Mucosa of rectum (tissue), 2 donors: ENCODE results near the gene PPP2R5B.

Source experiments
- H3K27ac ChIP-seq, 2 donors: one replicate each; pipeline ENCODE4 v1.7.0; 2013; ENCODE audit warnings: inconsistent platforms in 2 of 2, low read depth in 2 of 2, low read length in 2 of 2
- H3K27me3 ChIP-seq, 2 donors: one replicate each; pipeline ENCODE4 v1.7.0; 2013; ENCODE audit warnings: low read length in 2 of 2; ENCODE audit not compliant: control insufficient read depth in 2 of 2, insufficient read depth in 2 of 2
- H3K36me3 ChIP-seq, 2 donors: one replicate each; pipeline ENCODE4 v1.7.0; 2013; ENCODE audit warnings: low read length in 2 of 2; ENCODE audit not compliant: control insufficient read depth in 2 of 2, insufficient read depth in 2 of 2
- H3K4me1 ChIP-seq, 2 donors: one replicate each; pipeline ENCODE4 v1.7.0; 2013; ENCODE audit warnings: low read length in 2 of 2, mild to moderate bottlenecking in 1 of 2; ENCODE audit not compliant: control insufficient read depth in 2 of 2, insufficient read depth in 2 of 2
- H3K4me3 ChIP-seq, 2 donors: one replicate each; pipeline ENCODE4 v1.7.0; 2013; ENCODE audit warnings: low read length in 2 of 2
- H3K9ac ChIP-seq, 2 donors: one replicate each; pipeline ENCODE4 v1.7.0; 2013; ENCODE audit warnings: low read length in 2 of 2, low read depth in 1 of 2, mild to moderate bottlenecking in 1 of 2
- H3K9me3 ChIP-seq, 2 donors: one replicate each; pipeline ENCODE4 v1.7.0; 2013; ENCODE audit warnings: low read length in 2 of 2; ENCODE audit not compliant: control insufficient read depth in 2 of 2
- donor health status: healthy.
- donor health status: Normal muscosa, but diverticular disease.

The PPP2R5B gene

DNA sequence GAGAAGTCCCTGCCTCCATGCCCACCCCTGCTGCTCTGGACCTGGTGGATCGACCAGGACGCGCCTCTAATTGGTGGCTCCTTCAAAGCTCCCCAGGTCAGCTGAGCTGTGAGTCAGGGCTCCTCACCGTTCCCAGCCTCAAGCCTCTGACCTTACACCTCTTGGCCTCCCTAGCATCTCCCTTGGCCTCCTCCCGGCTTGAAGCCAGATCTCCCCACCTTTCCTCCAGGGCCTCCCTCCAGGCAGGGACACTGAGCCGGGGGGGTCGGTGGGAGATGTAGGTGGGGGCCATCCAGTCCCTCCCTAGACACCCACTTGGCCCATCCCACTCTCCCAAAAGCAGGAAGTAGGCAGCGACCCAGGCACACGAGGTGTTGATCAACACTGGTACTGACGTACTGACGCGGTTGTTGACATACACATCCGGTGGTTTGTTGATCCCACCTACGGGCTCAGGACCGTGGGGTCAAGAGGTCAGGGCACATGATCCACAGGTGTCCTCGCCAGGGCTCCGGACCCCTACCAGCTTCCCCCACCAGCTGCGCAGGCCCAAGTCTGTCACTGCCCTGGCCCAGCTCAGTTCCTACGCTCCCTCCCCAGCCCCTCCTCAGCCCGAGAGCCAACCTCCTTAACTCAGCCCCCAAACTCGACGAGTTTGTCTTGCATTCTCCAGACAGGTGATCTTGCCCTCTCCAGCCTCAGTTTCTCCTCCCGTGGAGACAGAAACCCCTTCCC, 8.3 kb upstream of the PPP2R5B start:
- Histone ChIP-seq H3K4me3 (peak overlapping the region; percentile 97 to 98), H3K4me1 (peaks cover 15 to 20% of the 10 kb centered on the region in 2 donors), H3K9me3 (no peaks in the 10 kb centered on the region), H3K9ac (peak overlapping the region; percentile 98 to 100), H3K27ac (peak overlapping the region; percentile 80), H3K27me3 (no peaks in the 10 kb centered on the region), H3K36me3 (peaks cover 21 to 26% of the 10 kb centered on the region in 2 donors)

DNA sequence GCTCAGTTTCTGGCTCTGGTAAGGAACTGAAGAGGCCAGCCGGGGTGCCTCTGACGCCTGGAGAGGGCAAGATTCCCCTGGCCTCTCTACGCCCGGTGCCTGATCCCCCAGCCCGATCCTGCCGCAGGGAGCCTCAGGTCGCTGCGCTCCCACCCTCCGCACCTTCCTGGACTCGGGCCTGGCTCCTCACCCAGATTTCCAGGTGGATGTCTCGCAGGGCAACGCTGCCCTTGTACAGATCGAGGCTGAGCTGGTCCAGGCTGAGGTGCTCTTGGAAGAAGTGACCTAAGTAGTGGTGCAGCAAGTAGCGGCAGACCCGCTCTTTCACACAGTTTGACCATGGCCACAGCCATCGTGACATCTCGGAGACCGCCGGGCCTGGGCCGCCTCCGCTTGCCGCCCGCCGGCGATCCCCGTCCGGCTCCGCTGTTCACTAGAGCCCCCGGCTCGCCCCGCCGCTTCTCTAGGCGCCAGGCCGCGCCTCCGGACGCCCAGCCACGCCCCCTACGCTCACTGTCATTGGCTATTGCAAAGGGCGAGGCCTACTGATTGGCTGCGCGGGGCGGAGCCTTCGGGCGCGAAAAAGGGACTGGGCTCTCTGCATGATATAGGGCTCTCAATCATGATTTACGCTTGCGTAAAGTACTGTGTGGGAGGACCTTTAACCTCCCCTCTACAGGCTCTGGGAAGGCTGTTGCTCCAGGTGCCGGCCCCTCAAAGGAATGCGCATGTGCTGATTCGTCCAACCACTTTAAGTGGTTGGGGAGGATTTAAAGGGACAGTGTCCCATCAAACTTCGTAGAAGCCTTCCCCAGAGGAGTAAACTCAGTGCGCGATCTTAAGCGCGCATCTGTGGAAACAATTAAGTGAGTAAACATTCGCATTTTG, 7.5 kb upstream of the PPP2R5B start, which contains the start of gene ATG2A:
Gene ATG2A (minus strand): TSS at position 435 of the 888 bp plus-strand sequence. CDS start 74 bp downstream, at position 361.
- H3K27me3 ChIP-seq: no peaks in the 10 kb centered on the region
- H3K4me1 ChIP-seq: peaks cover 15 to 20% of the 10 kb centered on the region in 2 donors
- peak within 1 kb of the TSS; percentile 98 to 100 for H3K9ac ChIP-seq
- H3K4me3 ChIP-seq: peak within 1 kb of the TSS; percentile 97 to 98
- H3K27ac ChIP-seq: peak within 1 kb of the TSS; percentile 80
- no peaks in the 10 kb centered on the region for H3K9me3 ChIP-seq
- H3K36me3 ChIP-seq: peaks cover 14 to 18% of the 10 kb centered on the region in 2 donors

DNA sequence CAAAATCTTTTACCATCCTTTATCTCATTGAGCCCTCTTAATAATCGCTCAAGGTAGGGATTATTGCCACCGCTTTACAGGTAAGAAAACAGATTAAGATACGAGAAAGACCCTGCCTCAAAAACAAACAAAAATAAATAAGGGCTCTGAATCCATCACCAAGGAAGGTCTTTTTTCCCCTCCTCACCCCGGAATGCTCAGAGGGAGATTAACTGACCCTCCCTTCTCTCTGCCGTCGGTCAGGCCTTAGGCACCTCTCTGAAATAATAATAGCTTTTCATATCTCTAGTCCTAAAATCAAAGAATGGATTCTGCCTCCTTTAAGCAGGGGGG, 6.9 kb upstream of the PPP2R5B start:
- Histone ChIP-seq H3K36me3 (peaks cover 14 to 16% of the 10 kb centered on the region in 2 donors), H3K4me3 (peak overlapping the region; percentile 59 to 78), H3K9me3 (no peaks in the 10 kb centered on the region), H3K27ac (peak overlapping the region; percentile 70 to 73), H3K4me1 (peaks cover 15 to 20% of the 10 kb centered on the region in 2 donors), H3K9ac (peak overlapping the region; percentile 75 to 80), H3K27me3 (no peaks in the 10 kb centered on the region)

DNA sequence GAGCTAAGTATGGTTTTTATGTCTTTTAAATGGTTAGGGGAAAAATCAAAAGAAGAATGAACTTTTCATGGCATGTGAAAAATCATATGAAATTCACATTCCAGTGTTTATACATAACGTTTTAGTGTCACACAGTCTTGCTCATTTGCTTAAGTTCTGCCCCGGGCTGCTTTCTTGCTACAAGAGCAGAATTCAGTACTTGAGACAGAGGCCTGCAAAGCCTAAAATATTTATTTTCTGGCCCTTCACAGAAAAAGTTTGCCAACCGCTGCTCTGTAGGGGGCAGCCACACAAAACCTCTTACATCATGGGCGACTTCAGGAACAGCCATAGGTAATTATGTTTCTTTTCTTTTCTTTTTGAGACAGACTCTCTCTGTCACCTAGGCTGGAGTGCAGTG, 6.5 kb upstream of the PPP2R5B start:
- peaks cover 13 to 14% of the 10 kb centered on the region in 2 donors for H3K36me3 ChIP-seq
- H3K4me3 ChIP-seq: peak overlapping the region; percentile 59 to 78
- peak overlapping the region; percentile 70 to 73 for H3K27ac ChIP-seq
- H3K9ac ChIP-seq: peak overlapping the region; percentile 75 to 80
- no peaks in the 10 kb centered on the region for H3K9me3 ChIP-seq
- peaks cover 15 to 20% of the 10 kb centered on the region in 2 donors for H3K4me1 ChIP-seq
- no peaks in the 10 kb centered on the region for H3K27me3 ChIP-seq

DNA sequence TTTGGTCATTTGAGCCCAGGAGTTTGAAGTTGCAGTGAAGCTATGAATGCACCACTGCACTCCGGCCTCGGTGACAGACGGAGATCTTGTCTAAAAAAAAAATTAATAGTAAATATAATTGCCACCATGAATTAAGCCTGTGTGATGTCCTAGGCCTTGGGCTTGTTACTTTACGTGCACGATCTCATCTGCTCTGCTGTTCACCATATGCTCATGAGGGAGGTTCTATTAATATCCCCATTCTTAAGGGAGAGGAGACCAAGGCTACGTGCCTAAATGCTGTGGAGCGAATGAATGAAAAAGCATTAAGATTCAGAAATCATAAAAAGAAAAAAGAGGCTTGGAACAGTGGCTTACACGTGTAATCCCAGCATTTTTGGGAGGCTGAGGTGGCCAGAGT, 4.9 kb upstream of the PPP2R5B start:
- no peak overlapping the region for H3K4me3 ChIP-seq
- H3K9ac ChIP-seq: no peak overlapping the region
- peaks cover 21 to 29% of the 10 kb centered on the region in 2 donors for H3K4me1 ChIP-seq
- H3K9me3 ChIP-seq: no peaks in the 10 kb centered on the region
- H3K36me3 ChIP-seq: no peaks in the 10 kb centered on the region
- no peaks in the 10 kb centered on the region for H3K27me3 ChIP-seq
- no peak overlapping the region for H3K27ac ChIP-seq

DNA sequence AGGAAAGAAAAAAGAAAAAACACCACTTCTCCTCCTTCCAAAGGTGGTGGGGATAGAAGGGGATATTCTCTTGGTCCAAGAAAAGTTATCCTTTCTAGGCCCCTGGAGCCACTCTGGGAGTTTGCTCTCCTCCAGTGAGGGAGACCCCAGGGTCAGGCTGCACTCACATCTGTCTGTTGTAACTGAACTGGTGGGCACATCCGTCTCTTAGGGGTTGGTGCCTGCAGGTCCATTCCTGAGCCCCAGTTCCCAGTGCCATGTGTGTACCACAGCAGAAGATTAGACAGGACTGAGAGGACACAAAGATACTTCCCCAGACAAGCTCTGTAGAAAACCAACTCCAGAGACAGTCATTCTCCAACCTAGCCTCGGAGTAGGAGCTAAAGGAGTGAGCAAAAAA, 4.4 kb upstream of the PPP2R5B start:
- H3K27ac ChIP-seq: no peak overlapping the region
- no peaks in the 10 kb centered on the region for H3K27me3 ChIP-seq
- H3K4me1 ChIP-seq: peaks cover 23 to 29% of the 10 kb centered on the region in 2 donors

DNA sequence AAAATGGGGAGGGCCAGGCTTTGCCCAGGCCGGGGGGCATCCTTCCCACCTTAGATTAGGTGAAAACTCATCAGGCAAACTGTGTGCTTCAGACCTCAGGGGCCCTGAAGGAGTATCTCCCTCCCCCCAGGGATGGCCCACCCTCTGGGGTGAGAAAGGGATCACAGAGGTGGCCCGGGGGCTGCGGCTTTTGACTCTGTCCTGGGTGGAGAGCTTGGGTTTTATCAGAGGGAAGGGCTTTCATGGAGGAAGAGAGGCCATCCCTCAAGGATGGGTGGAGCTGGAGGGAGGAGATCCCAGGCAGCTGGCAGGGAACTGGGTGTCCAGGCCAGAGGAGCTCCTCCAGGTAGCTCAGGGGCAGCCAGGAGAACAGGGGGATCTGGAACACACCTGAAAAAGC, 3.1 kb upstream of the PPP2R5B start:
- H3K36me3 ChIP-seq: no peaks in the 10 kb centered on the region
- H3K27me3 ChIP-seq: no peaks in the 10 kb centered on the region
- peaks cover 19 to 30% of the 10 kb centered on the region in 2 donors for H3K4me1 ChIP-seq
- H3K9ac ChIP-seq: no peak overlapping the region
- H3K9me3 ChIP-seq: no peaks in the 10 kb centered on the region
- no peak overlapping the region for H3K4me3 ChIP-seq
- no peak overlapping the region for H3K27ac ChIP-seq

More for the DNA sequence above, 4.4 kb upstream of the PPP2R5B start:
- Histone ChIP-seq H3K36me3 (no peaks in the 10 kb centered on the region), H3K9ac (no peak overlapping the region), H3K4me3 (no peak overlapping the region), H3K9me3 (no peaks in the 10 kb centered on the region)

DNA sequence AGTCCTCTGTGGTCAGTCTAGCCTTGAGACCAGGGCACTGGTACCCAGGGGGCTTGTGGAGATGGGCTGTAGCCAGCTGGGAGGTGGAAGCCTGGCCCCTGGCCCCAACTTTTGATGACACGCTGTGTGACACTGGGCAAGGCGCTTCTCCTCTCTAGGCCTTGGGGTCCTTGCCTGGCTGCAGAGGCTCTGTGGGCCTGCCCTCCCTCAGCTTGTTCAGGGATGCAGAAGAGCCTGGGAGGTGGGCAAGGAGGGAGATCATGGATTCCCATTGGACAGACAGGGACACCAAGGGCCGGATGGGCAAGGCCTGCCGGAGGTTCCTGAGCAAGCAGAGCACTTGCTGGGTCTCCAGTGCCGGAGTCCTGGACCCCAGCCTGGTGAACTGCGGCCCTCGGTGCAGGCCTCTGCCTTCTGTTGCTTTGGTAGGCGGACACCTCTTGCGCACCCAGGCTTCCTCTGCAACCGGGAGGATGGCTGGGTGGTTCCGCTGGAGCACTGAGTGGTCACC, 1.3 kb upstream of the PPP2R5B start:
- H3K36me3 ChIP-seq: peaks cover 3 to 6% of the 10 kb centered on the region in 2 donors
- H3K27ac ChIP-seq: no peak overlapping the region
- peak overlapping the region in 1 of 2 donors; percentile 90 for H3K4me3 ChIP-seq
- H3K27me3 ChIP-seq: no peaks in the 10 kb centered on the region
- H3K4me1 ChIP-seq: peaks cover 12 to 19% of the 10 kb centered on the region in 2 donors
- peak overlapping the region; percentile 86 to 91 for H3K9ac ChIP-seq
- H3K9me3 ChIP-seq: no peaks in the 10 kb centered on the region

DNA sequence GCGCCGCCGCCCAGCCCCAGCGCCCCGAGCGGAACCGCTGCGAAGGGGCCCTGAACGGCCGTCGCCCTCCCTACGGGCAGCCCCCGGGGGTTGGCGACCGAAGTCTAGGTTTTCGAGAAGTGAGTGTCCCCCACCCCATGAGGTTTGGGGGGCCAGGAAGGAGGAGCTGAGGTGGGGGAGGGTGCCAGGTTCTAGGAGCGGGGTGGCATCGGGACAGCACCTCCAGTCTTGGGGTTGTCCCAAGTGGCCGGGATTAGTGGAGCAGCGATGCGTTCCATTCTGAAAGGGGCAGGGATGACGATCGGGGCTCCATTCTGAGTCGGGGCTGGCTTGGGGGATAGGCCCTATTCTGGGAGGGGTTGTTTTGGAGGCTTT, 408 bp downstream of the PPP2R5B start:
- peaks cover 12 to 18% of the 10 kb centered on the region in 2 donors for H3K4me1 ChIP-seq
- H3K4me3 ChIP-seq: peak overlapping the region; percentile 90 to 92
- H3K27me3 ChIP-seq: no peaks in the 10 kb centered on the region
- H3K9ac ChIP-seq: peak overlapping the region; percentile 86 to 91
- H3K9me3 ChIP-seq: no peaks in the 10 kb centered on the region
- peak overlapping the region; percentile 83 to 93 for H3K27ac ChIP-seq
- peaks cover 3 to 10% of the 10 kb centered on the region in 2 donors for H3K36me3 ChIP-seq
